IPS-18a (cell line): ENCODE measurements around the gene STIL.
"Not testable (repeated sequence)": the region's sequence is repeated elsewhere in the genome, so short reads cannot be mapped to it uniquely, and the experiment has no call there.

ENCODE experiments used
- H3K27ac ChIP-seq: one replicate; pipeline ENCODE4 v1.5.1; 2013; ENCODE audit warnings: low read length
- H3K27me3 ChIP-seq: one replicate; pipeline ENCODE4 v1.6.1; 2013; ENCODE audit warnings: mild to moderate bottlenecking, low read length; ENCODE audit not compliant: control insufficient read depth, insufficient read depth
- H3K36me3 ChIP-seq: one replicate; pipeline ENCODE4 v1.6.1; 2013; ENCODE audit warnings: low read depth, low read length; ENCODE audit not compliant: control insufficient read depth
- H3K4me1 ChIP-seq: one replicate; pipeline ENCODE4 v1.6.1; 2013; ENCODE audit warnings: low read depth, low read length; ENCODE audit not compliant: control insufficient read depth
- H3K4me3 ChIP-seq: one replicate; pipeline ENCODE4 v1.5.1; 2013; ENCODE audit warnings: low read length
- H3K9ac ChIP-seq: one replicate; pipeline ENCODE4 v1.6.1; 2013; ENCODE audit warnings: mild to moderate bottlenecking, low read length, moderate library complexity
- H3K9me3 ChIP-seq: one replicate; pipeline ENCODE4 v1.6.1; 2013; ENCODE audit warnings: low read depth, low read length; ENCODE audit not compliant: control insufficient read depth

STIL gene

GRCh38 chr1:47213230-47213963, 100.5 kb downstream of the STIL start:
- no peaks in the 10 kb centered on the region for H3K9me3 ChIP-seq

DNA sequence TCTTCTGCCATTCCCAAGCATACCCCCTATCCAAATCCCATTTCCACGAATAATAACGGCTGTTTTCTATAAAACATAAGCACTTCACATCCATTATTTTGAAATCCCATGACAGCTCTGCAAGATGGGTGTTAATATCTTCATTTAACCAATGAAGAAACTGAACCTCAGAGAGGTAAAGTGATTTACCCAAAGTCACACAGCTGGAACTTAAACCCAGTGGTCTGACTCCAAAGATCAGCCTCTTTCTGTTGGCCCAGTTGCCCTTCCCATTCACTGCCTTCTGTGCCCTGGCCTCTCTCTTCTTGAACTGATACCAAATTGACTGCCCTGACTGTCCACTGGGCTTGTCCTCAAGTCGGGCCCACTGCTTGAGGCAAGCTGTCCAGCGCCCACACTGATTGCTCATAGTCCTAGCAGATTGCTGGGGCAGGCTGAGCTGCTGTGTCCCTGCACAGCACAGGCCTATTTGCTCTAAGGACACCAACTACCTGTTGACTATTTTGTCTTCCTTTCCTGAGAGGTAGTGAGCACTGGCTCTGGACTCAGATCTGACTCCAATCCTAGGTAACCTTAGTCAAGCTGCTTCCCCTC, 101.2 kb downstream of the STIL start:
- Histone ChIP-seq H3K4me3 (no peak overlapping the region), H3K4me1 (peaks cover 10% of the 10 kb centered on the region), H3K36me3 (no peaks in the 10 kb centered on the region), H3K9me3 (no peaks in the 10 kb centered on the region), H3K27ac (no peak overlapping the region), H3K27me3 (peaks cover 31% of the 10 kb centered on the region), H3K9ac (no peak overlapping the region)

More at GRCh38 chr1:47213230-47213963, 100.5 kb downstream of the STIL start:
- peaks cover 30% of the 10 kb centered on the region for H3K27me3 ChIP-seq
- H3K4me3 ChIP-seq: no peak overlapping the region
- no peak overlapping the region for H3K9ac ChIP-seq
- no peak overlapping the region for H3K27ac ChIP-seq
- H3K4me1 ChIP-seq: peaks cover 10% of the 10 kb centered on the region
- H3K36me3 ChIP-seq: no peaks in the 10 kb centered on the region

- H3K9ac ChIP-seq: no peak overlapping the region
- no peaks in the 10 kb centered on the region for H3K9me3 ChIP-seq
- peaks cover 10% of the 10 kb centered on the region for H3K4me1 ChIP-seq
- no peak overlapping the region for H3K4me3 ChIP-seq
- H3K27ac ChIP-seq: no peak overlapping the region
- no peaks in the 10 kb centered on the region for H3K36me3 ChIP-seq
- peaks cover 33% of the 10 kb centered on the region for H3K27me3 ChIP-seq
These were observed 102.1 kb downstream of the STIL start for GRCh38 chr1:47211796-47212269.

- H3K4me1 ChIP-seq: peaks cover 10% of the 10 kb centered on the region
- H3K27ac ChIP-seq: no peak overlapping the region
- peaks cover 33% of the 10 kb centered on the region for H3K27me3 ChIP-seq
These were observed 103.3 kb downstream of the STIL start for GRCh38 chr1:47210666-47211065.

DNA sequence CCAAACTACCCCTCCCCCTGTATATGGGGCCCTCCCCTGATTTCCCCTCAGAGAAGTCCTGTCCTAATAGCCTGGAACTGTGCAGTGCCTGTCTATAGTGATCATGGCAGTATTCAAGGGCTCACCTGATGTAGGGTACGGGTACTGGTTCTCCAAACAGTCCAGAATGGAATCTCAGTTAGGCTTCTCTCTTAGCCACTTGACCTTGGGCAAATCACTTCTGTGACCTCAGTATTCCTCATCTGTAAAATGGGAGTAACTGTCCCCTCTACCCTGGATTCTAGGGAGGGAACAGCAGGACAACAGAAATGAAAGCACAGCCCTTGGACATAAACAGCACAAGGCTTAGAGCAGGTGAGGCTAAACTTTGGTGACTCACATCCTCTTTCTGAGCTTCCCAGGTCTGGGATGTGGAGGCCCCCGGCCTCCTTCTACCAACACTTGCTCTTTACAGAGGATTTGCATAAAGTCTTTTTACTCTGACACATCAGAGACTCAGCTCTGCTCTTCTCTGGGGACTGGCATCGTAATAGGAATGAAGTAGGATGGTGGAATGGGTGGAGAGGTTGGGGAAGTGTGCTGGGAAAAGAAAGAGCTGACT, 104.1 kb downstream of the STIL start:
- H3K9me3 ChIP-seq: no peaks in the 10 kb centered on the region
- H3K27ac ChIP-seq: no peak overlapping the region
- H3K4me3 ChIP-seq: no peak overlapping the region
- H3K9ac ChIP-seq: no peak overlapping the region
- no peaks in the 10 kb centered on the region for H3K36me3 ChIP-seq
- H3K27me3 ChIP-seq: peaks cover 33% of the 10 kb centered on the region
- H3K4me1 ChIP-seq: peaks cover 10% of the 10 kb centered on the region

More at GRCh38 chr1:47210666-47211065, 103.3 kb downstream of the STIL start:
- H3K36me3 ChIP-seq: no peaks in the 10 kb centered on the region
- no peak overlapping the region for H3K4me3 ChIP-seq
- H3K9ac ChIP-seq: no peak overlapping the region
- no peaks in the 10 kb centered on the region for H3K9me3 ChIP-seq

GRCh38 chr1:47209091-47209490, 104.9 kb downstream of the STIL start:
- no peaks in the 10 kb centered on the region for H3K9me3 ChIP-seq
- peaks cover 29% of the 10 kb centered on the region for H3K27me3 ChIP-seq
- H3K4me1 ChIP-seq: peaks cover 10% of the 10 kb centered on the region
- H3K27ac ChIP-seq: no peak overlapping the region
- H3K9ac ChIP-seq: no peak overlapping the region
- peak overlapping the region; percentile 31 for H3K4me3 ChIP-seq
- H3K36me3 ChIP-seq: no peaks in the 10 kb centered on the region

DNA sequence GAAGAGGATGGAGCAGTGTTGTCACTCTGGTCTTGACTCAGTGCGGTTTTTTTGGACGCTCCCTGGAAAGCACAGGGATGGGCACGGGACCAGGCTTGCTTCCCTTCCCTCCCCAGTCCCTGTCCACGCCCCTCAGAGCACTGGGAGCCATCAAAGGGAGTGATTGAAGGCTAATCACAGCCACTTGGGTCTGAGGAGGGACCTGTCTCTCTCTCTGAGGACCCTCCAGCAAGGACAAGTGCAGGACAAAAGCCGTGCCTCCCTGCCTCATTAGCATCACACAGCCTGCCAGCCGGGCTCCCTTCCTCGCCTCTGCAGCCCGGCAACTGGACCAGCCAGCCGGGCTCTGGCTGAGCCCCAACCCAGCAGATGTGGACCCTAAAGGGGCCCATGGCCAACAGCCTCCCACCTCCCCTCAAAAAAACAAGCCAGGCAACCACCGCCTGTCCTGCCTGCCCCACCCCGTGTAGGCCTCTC, 105.5 kb downstream of the STIL start:
- H3K4me3 ChIP-seq: peak overlapping the region; percentile 31
- H3K9me3 ChIP-seq: no peaks in the 10 kb centered on the region
- H3K27ac ChIP-seq: no peak overlapping the region
- no peaks in the 10 kb centered on the region for H3K36me3 ChIP-seq
- peaks cover 29% of the 10 kb centered on the region for H3K27me3 ChIP-seq
- peaks cover 10% of the 10 kb centered on the region for H3K4me1 ChIP-seq
- no peak overlapping the region for H3K9ac ChIP-seq

GRCh38 chr1:47207803-47208373, 106.1 kb downstream of the STIL start:
- Histone ChIP-seq H3K4me3 (peak overlapping the region; percentile 7), H3K9me3 (peaks cover 4% of the 10 kb centered on the region), H3K4me1 (peaks cover 10% of the 10 kb centered on the region), H3K36me3 (no peaks in the 10 kb centered on the region), H3K9ac (no peak overlapping the region), H3K27me3 (peaks cover 29% of the 10 kb centered on the region), H3K27ac (no peak overlapping the region)

GRCh38 chr1:47205918-47206317, 108.0 kb downstream of the STIL start:
- no peak overlapping the region for H3K4me3 ChIP-seq
- no peak overlapping the region for H3K9ac ChIP-seq
- H3K27ac ChIP-seq: no peak overlapping the region
- peaks cover 29% of the 10 kb centered on the region for H3K27me3 ChIP-seq
- no peaks in the 10 kb centered on the region for H3K36me3 ChIP-seq
- peaks cover 10% of the 10 kb centered on the region for H3K4me1 ChIP-seq
- peaks cover 5% of the 10 kb centered on the region for H3K9me3 ChIP-seq

GRCh38 chr1:47203504-47203903, 110.4 kb downstream of the STIL start:
- not testable (repeated sequence) for H3K4me1 ChIP-seq

GRCh38 chr1:47201179-47201578, 112.8 kb downstream of the STIL start:
- Histone ChIP-seq H3K9ac (no peak overlapping the region), H3K27me3 (peaks cover 7% of the 10 kb centered on the region)

More at GRCh38 chr1:47203504-47203903, 110.4 kb downstream of the STIL start:
- not testable (repeated sequence) for H3K27ac ChIP-seq, H3K9me3 ChIP-seq, H3K27me3 ChIP-seq, H3K36me3 ChIP-seq, H3K9ac ChIP-seq, H3K4me3 ChIP-seq

More at GRCh38 chr1:47201179-47201578, 112.8 kb downstream of the STIL start:
- Histone ChIP-seq H3K9me3 (peaks cover 5% of the 10 kb centered on the region), H3K36me3 (no peaks in the 10 kb centered on the region), H3K4me3 (no peak overlapping the region), H3K4me1 (no peaks in the 10 kb centered on the region), H3K27ac (no peak overlapping the region)
